H1 (cell line): ENCODE measurements around the gene ASIC2. TPM values are rescaled to one million over a fixed set of nuclear protein-coding genes. Genes with fewer than 3 reads are reported as not detected.

Experiments used
- CTCF ChIA-PET: fragments of 300-600 bp; sonication (Branson Sonifier 250); formaldehyde crosslinking; loops from one replicate; lab custom pipeline; 2021; ENCODE audit not compliant: partially characterized antibody; lab: Charles Lee
- POLR2A ChIA-PET: fragments of 300-600 bp; sonication (Branson Sonifier 250); formaldehyde crosslinking; loops from one replicate; lab custom pipeline; 2021; ENCODE audit warnings: inconsistent platforms; ENCODE audit not compliant: partially characterized antibody; lab: Charles Lee
- DNase-seq, 2 experiments: peaks; one replicate each; pipeline versions ENCODE4 v3.0.0 to v3.0.0-alpha.2; 2010 to 2022; ENCODE audit warnings: low spot score in 2 of 2, low read depth in 1 of 2, mixed read lengths in 1 of 2
- FAIRE-seq: peaks from 2 replicates; lab custom pipeline; 2011; peaks lifted over from hg19 to GRCh38; lab: Jason Lieb, UNC
- H2AFZ ChIP-seq: 2 replicates; pipeline ENCODE4 v1.8.1; 2012; ENCODE audit warnings: low read length, inconsistent platforms
- H2AK5ac ChIP-seq: 2 replicates; pipeline ENCODE4 v1.6.1; 2013; ENCODE audit warnings: low read depth, low read length
- H2BK120ac ChIP-seq: replicated peaks from 2 replicates; pipeline ENCODE3; 2013; ENCODE audit warnings: low read depth, low read length, inconsistent platforms
- H2BK12ac ChIP-seq: 2 replicates; pipeline ENCODE4 v1.6.1; 2013; ENCODE audit warnings: low read depth, low read length
- H2BK15ac ChIP-seq: 2 replicates; pipeline ENCODE4 v1.6.1; 2013; ENCODE audit warnings: low read length
- H2BK20ac ChIP-seq: 2 replicates; pipeline ENCODE4 v1.6.1; 2013; ENCODE audit warnings: low read length
- H2BK5ac ChIP-seq: 2 replicates; pipeline ENCODE4 v1.6.1; 2013; ENCODE audit warnings: low read depth, low read length
- H3K14ac ChIP-seq: 2 replicates; pipeline ENCODE4 v1.6.1; 2013; ENCODE audit warnings: inconsistent platforms; ENCODE audit not compliant: insufficient read length
- H3K18ac ChIP-seq: 2 replicates; pipeline ENCODE4 v1.6.1; 2013; ENCODE audit warnings: low read length; ENCODE audit errors: extremely low read depth
- H3K23ac ChIP-seq: 2 replicates; pipeline ENCODE4 v1.6.1; 2013; ENCODE audit warnings: inconsistent platforms; ENCODE audit not compliant: insufficient read length
- H3K23me2 ChIP-seq: 2 replicates; pipeline ENCODE4 v1.6.1; 2013; ENCODE audit warnings: low read depth, low read length
- H3K27ac ChIP-seq: 2 replicates; pipeline ENCODE4 v1.6.1; 2011; ENCODE audit warnings: low read depth, low read length, inconsistent platforms
- H3K27me3 ChIP-seq, 4 experiments: replicated peaks in 1 of 4; 1 replicate in 1 of 4; 2 replicates in 3 of 4; pipeline versions ENCODE4 v1.6.1 to v1.8.1; 2011 to 2013; ENCODE audit warnings: low read length in 3 of 4, mild to moderate bottlenecking in 3 of 4, inconsistent platforms in 2 of 4, mixed read lengths in 2 of 4, moderate library complexity in 1 of 4; ENCODE audit not compliant: control insufficient read depth in 3 of 4, insufficient read depth in 3 of 4; ENCODE audit errors: extremely low read depth in 1 of 4
- H3K36me3 ChIP-seq, 4 experiments: 2 replicates each; pipeline versions ENCODE4 v1.6.1 to v1.8.1; 2011 to 2013; ENCODE audit warnings: mild to moderate bottlenecking in 4 of 4, low read length in 3 of 4, moderate library complexity in 2 of 4, control low read depth in 1 of 4, inconsistent platforms in 1 of 4; ENCODE audit not compliant: insufficient read depth in 4 of 4, control insufficient read depth in 2 of 4
- H3K4ac ChIP-seq: replicated peaks from 2 replicates; pipeline ENCODE3; 2013; ENCODE audit warnings: low read length, low read depth, mixed read lengths, inconsistent platforms; ENCODE audit not compliant: insufficient read length
- H3K4me1 ChIP-seq, 4 experiments: replicated peaks in 1 of 4; 1 replicate in 1 of 4; 2 replicates in 3 of 4; pipeline versions ENCODE4 v1.6.1 to v1.8.1; 2011 to 2013; ENCODE audit warnings: low read length in 3 of 4, inconsistent platforms in 2 of 4, mixed read lengths in 1 of 4; ENCODE audit not compliant: insufficient read depth in 4 of 4, control insufficient read depth in 3 of 4
- H3K4me2 ChIP-seq, 2 experiments: 2 replicates each; pipeline versions ENCODE4 v1.6.1 to v1.8.1; 2011 to 2013; ENCODE audit warnings: low read depth in 2 of 2, low read length in 2 of 2, control low read depth in 1 of 2, inconsistent platforms in 1 of 2, mild to moderate bottlenecking in 1 of 2; ENCODE audit not compliant: insufficient read depth in 1 of 2
- H3K4me3 ChIP-seq, 4 experiments: fragments of 200-600, 300-600 bp in 1 of 4; sonication (generic), shearing (Covaris generic), sonication (Bioruptor Twin) in 1 of 4; 2 replicates each; pipeline versions ENCODE4 v1.5.1 to v1.8.1; 2011 to 2016; ENCODE audit warnings: low read length in 4 of 4, low read depth in 3 of 4, control low read depth in 2 of 4, inconsistent platforms in 2 of 4, mild to moderate bottlenecking in 2 of 4, mixed read lengths in 1 of 4, moderate library complexity in 1 of 4; ENCODE audit not compliant: insufficient read depth in 2 of 4; ENCODE audit errors: extremely low read depth in 1 of 4
- H3K56ac ChIP-seq: replicated peaks from 2 replicates; pipeline ENCODE3; 2013; ENCODE audit warnings: low read depth, mild to moderate bottlenecking, mixed read lengths, low read length, inconsistent platforms; ENCODE audit not compliant: insufficient read length
- H3K79me1 ChIP-seq: 2 replicates; pipeline ENCODE4 v1.6.1; 2013; ENCODE audit warnings: low read depth, low read length, control low read depth
- H3K79me2 ChIP-seq, 2 experiments: 2 replicates each; pipeline versions ENCODE4 v1.6.1 to v1.8.1; 2012 to 2013; ENCODE audit warnings: low read length in 2 of 2, mild to moderate bottlenecking in 2 of 2, inconsistent platforms in 1 of 2; ENCODE audit not compliant: insufficient read depth in 2 of 2, control insufficient read depth in 1 of 2
- H3K9ac ChIP-seq, 4 experiments: replicated peaks in 1 of 4; 1 replicate in 1 of 4; 2 replicates in 3 of 4; pipeline versions ENCODE4 v1.6.1 to v1.8.1; 2011 to 2013; ENCODE audit warnings: low read depth in 3 of 4, low read length in 3 of 4, control low read depth in 2 of 4, mild to moderate bottlenecking in 2 of 4, moderate library complexity in 2 of 4, inconsistent platforms in 1 of 4; ENCODE audit errors: extremely low read depth in 1 of 4
- H3K9me3 ChIP-seq, 2 experiments: 2 replicates each; pipeline versions ENCODE4 v1.6.1 to v1.8.1; 2012 to 2013; ENCODE audit warnings: mild to moderate bottlenecking in 2 of 2, moderate library complexity in 2 of 2, control low read depth in 1 of 2, inconsistent platforms in 1 of 2, low read depth in 1 of 2, low read length in 1 of 2, mixed read lengths in 1 of 2; ENCODE audit not compliant: insufficient read depth in 2 of 2
- H4K20me1 ChIP-seq, 2 experiments: replicated peaks in 1 of 2; 2 replicates each; pipeline versions ENCODE3 to v1.8.1; 2011 to 2013; ENCODE audit warnings: inconsistent platforms in 2 of 2, low read length in 2 of 2, mild to moderate bottlenecking in 1 of 2; ENCODE audit not compliant: insufficient read depth in 2 of 2, control insufficient read depth in 1 of 2
- H4K5ac ChIP-seq: 2 replicates; pipeline ENCODE4 v1.6.1; 2013; ENCODE audit warnings: low read length, low read depth, mixed read lengths, inconsistent platforms; ENCODE audit not compliant: insufficient read length
- H4K8ac ChIP-seq: 2 replicates; pipeline ENCODE4 v1.8.0; 2013; ENCODE audit warnings: mild to moderate bottlenecking, moderate library complexity, low read length, inconsistent platforms; ENCODE audit not compliant: insufficient read depth; ENCODE audit errors: extremely low read depth
- H4K91ac ChIP-seq: replicated peaks from 2 replicates; pipeline ENCODE3; 2013; ENCODE audit warnings: low read length, mixed read lengths, inconsistent platforms; ENCODE audit not compliant: insufficient read length
- BCL11A ChIP-seq, 2 experiments: IDR thresholded peaks; one replicate each; pipeline ENCODE4 v1.6.1; 2011; ENCODE audit warnings: low read depth in 2 of 2, low read length in 2 of 2, mild to moderate bottlenecking in 2 of 2
- CEBPB ChIP-seq: IDR thresholded peaks from 2 replicates; pipeline ENCODE4 v1.6.1; 2012; ENCODE audit warnings: low read depth, low read length
- CHD1 ChIP-seq: IDR thresholded peaks from 2 replicates; pipeline ENCODE4 v1.6.1; 2012; ENCODE audit warnings: low read depth, low read length, improper control_type of control experiment
- EP300 ChIP-seq, 2 experiments: IDR thresholded peaks; 1 replicate in 1 of 2; 2 replicates in 1 of 2; pipeline ENCODE4 v1.6.1; 2011 to 2012; ENCODE audit warnings: low read depth in 2 of 2, low read length in 2 of 2, mild to moderate bottlenecking in 2 of 2, borderline replicate concordance in 1 of 2, inconsistent platforms in 1 of 2, moderate library complexity in 1 of 2
- EZH2 ChIP-seq: fragments of 200-600 bp; sonication (generic); IDR thresholded peaks from 2 replicates; pipeline ENCODE4 v1.7.1; 2012; ENCODE audit warnings: low read depth, mild to moderate bottlenecking, moderate library complexity, low read length, inconsistent platforms; ENCODE audit not compliant: severe bottlenecking
- HDAC2 ChIP-seq, 2 experiments: fragments of 300-600 bp in 1 of 2; sonication (generic) in 1 of 2; IDR thresholded peaks; 2 replicates each; pipeline ENCODE4 v1.6.1; 2011 to 2012; ENCODE audit warnings: low read depth in 2 of 2, low read length in 2 of 2, mild to moderate bottlenecking in 2 of 2, moderate library complexity in 2 of 2, borderline replicate concordance in 1 of 2, inconsistent platforms in 1 of 2
- NANOG ChIP-seq: IDR thresholded peaks from 2 replicates; pipeline ENCODE4 v1.6.1; 2011; ENCODE audit warnings: low read length, low read depth, mild to moderate bottlenecking, inconsistent platforms; ENCODE audit not compliant: insufficient read depth, poor library complexity, severe bottlenecking
- NRF1 ChIP-seq: IDR thresholded peaks from 2 replicates; pipeline ENCODE4 v1.6.1; 2011; ENCODE audit warnings: mild to moderate bottlenecking, low read depth, low read length, improper control_type of control experiment
- POU5F1 ChIP-seq: IDR thresholded peaks from 2 replicates; pipeline ENCODE4 v1.6.1; 2011; ENCODE audit warnings: low read depth, mild to moderate bottlenecking, low read length, moderate library complexity
- RAD21 ChIP-seq, 2 experiments: IDR thresholded peaks in 1 of 2; conservative IDR thresholded peaks in 1 of 2; 2 replicates each; pipeline ENCODE4 v1.6.1; 2011; ENCODE audit warnings: low read depth in 2 of 2, low read length in 2 of 2, improper control_type of control experiment in 1 of 2, inconsistent platforms in 1 of 2, mild to moderate bottlenecking in 1 of 2, moderate library complexity in 1 of 2
- RXRA ChIP-seq: IDR thresholded peaks from 2 replicates; pipeline ENCODE4 v1.6.1; 2011; ENCODE audit warnings: low read depth, mild to moderate bottlenecking, low read length, moderate library complexity; ENCODE audit not compliant: insufficient read depth
- SAP30 ChIP-seq: fragments of 300-600 bp; sonication (generic); IDR thresholded peaks from 2 replicates; pipeline ENCODE4 v1.7.1; 2012; ENCODE audit warnings: low read length, moderate library complexity, mild to moderate bottlenecking, inconsistent platforms; ENCODE audit not compliant: insufficient read depth, insufficient replicate concordance
- WGBS, 2 experiments: shearing (Covaris generic) in 1 of 2; methylation state at CpG; one replicate each; pipeline versions ENCODE4 v1.1.6 to v1.1.7; 2013 to 2015; ENCODE audit warnings: low lambda C conversion rate in 2 of 2, mixed read lengths in 2 of 2, inconsistent platforms in 1 of 2, low coverage in 1 of 2, missing lambda C conversion rate in 1 of 2; ENCODE audit not compliant: insufficient replicate concordance in 2 of 2, insufficient coverage in 1 of 2, insufficient read length in 1 of 2; ENCODE audit errors: extremely low coverage in 1 of 2, missing lambda C conversion rate in 1 of 2; 5-methylcytosine and 5-hydroxymethylcytosine counted together
- polyA plus RNA-seq, 7 experiments: library from polyadenylated mRNA; depleted of rRNA in 3 of 7; stranded (reverse) in 5 of 7; unstranded in 2 of 7; fragments of >200 nt in 5 of 7; fragments of 200-250 nt in 2 of 7; gene quantifications; 1 replicate in 5 of 7; 2 replicates in 1 of 7; 4 replicates in 1 of 7; pipeline versions ENCODE4 v1.2.1 to v1.2.3, GENCODE V29; 2011 to 2013; ENCODE audit warnings: missing spikeins in 2 of 7, mixed read lengths in 2 of 7
- total RNA-seq: library from RNA; stranded (reverse); fragmentation: NEBNext Ultra II Directional; extraction: Animal tissue kit (Norgen Biotek cat#: 25700); gene quantifications from 2 replicates; pipeline ENCODE4 v1.2.1, GENCODE V29; 2021

Gene ASIC2
- total and polyA plus RNA-seq, 2 of the 8 experiments (the other 6 are each of a cell fraction or from before 2014, with no cell fraction given), result 0.86 to 1.2 TPM

- Histone ChIP-seq H3K36me3 (no peaks in the 10 kb centered on the region), H3K9me3 (no peaks in the 10 kb centered on the region; a peak in 1 of 4 replicates), H3K4me3 (no peak overlapping the region), H3K23me2 (no peaks in the 10 kb centered on the region), H2BK15ac (no peak overlapping the region), H3K27ac (no peak overlapping the region), H3K27me3 (no peaks in the 10 kb centered on the region), H3K79me2 (no peaks in the 10 kb centered on the region), H3K4me1 (no peaks in the 10 kb centered on the region), H2BK12ac (no peak overlapping the region), H3K18ac (no peak overlapping the region), H4K20me1 (no peaks in the 10 kb centered on the region), H3K4me2 (no peak overlapping the region), H4K91ac (no peak overlapping the region), H2BK20ac (no peak overlapping the region), H4K5ac (no peak overlapping the region), H2BK5ac (no peak overlapping the region), H3K56ac (no peak overlapping the region), H3K79me1 (no peaks in the 10 kb centered on the region), H3K14ac (no peak overlapping the region), H2BK120ac (no peak overlapping the region), H2AK5ac (no peak overlapping the region), H3K4ac (no peak overlapping the region), H4K8ac (no peak overlapping the region), H3K23ac (no peak overlapping the region), H2AFZ (no peak overlapping the region), H3K9ac (no peak overlapping the region)
- DNase-seq, result no peak
- 93% methylated on average over 3 of the region's 3 CpGs; no CpG with 5 or more reads in 1 of the 2 experiments for WGBS, 2 experiments
- FAIRE-seq, result no peak
- ChIA-PET CTCF (interaction anchor here (1.8 kb wide), 1 partner anchor 29 kb away, joined by 5 read pairs; no protein-coding TSS in a partner anchor), POLR2A (no interaction called here)
- TF ChIP-seq NRF1, result no peak
- TF ChIP-seq SAP30, result no peak
- no peak for TF ChIP-seq CEBPB
- TF ChIP-seq RAD21 (IDR thresholded peaks at IDR 0.05 in 1 of 2, conservative IDR thresholded peaks at IDR 0.05 in 1 of 2; ENCODE audit: low read depth in 2 of 2, low read length in 2 of 2), result no peak
- TF ChIP-seq BCL11A (IDR thresholded peaks at IDR 0.05; ENCODE audit: low read depth in 2 of 2, low read length in 2 of 2), result no peak
- TF ChIP-seq RXRA, result no peak
- no peak for TF ChIP-seq NANOG
- no peak for TF ChIP-seq EP300 (IDR thresholded peaks at IDR 0.05; ENCODE audit: borderline replicate concordance in 1 of 2, low read depth in 2 of 2, low read length in 2 of 2)
- TF ChIP-seq POU5F1, result no peak
- no peak for TF ChIP-seq HDAC2 (IDR thresholded peaks at IDR 0.05; ENCODE audit: borderline replicate concordance in 1 of 2, low read depth in 2 of 2, low read length in 2 of 2)
- TF ChIP-seq EZH2, result no peak
- TF ChIP-seq CHD1, result no peak
Observed at GRCh38 chr17:32970281-32970680, 322.8 kb downstream of the ASIC2 start.
